Thyroid gland (tissue), 4 donors: ENCODE results near the gene PCDHA10. TPM values are rescaled to one million over a fixed set of nuclear protein-coding genes. Genes with fewer than 3 reads are reported as not detected.

Experiments
- DNase-seq, 2 donors: peaks; one replicate each; pipeline ENCODE4 v3.0.0-alpha.2; 2019
- H3K27ac ChIP-seq, 3 donors: fragments of 200-600 bp; sonication (generic); 1 replicate in 2 of 3; 2 replicates in 1 of 3; pipeline ENCODE4 v1.5.1; 2016 to 2019; ENCODE audit warnings: mild to moderate bottlenecking in 1 of 3, moderate library complexity in 1 of 3
- H3K27me3 ChIP-seq: fragments of 200-600 bp; sonication (generic); one replicate; pipeline ENCODE4 v1.5.1; 2019
- H3K36me3 ChIP-seq, 2 donors: fragments of 200-600 bp; sonication (generic); one replicate each; pipeline ENCODE4 v1.5.1; 2016 to 2019
- H3K4me1 ChIP-seq, 2 donors: fragments of 200-600 bp; sonication (generic); one replicate each; pipeline ENCODE4 v1.5.1; 2017 to 2019
- H3K4me3 ChIP-seq, 3 donors: fragments of 200-600 bp; sonication (generic); replicated peaks in 1 of 3; 1 replicate in 2 of 3; 2 replicates in 1 of 3; pipeline ENCODE4 v1.5.1; 2016; ENCODE audit warnings: mild to moderate bottlenecking in 1 of 3
- H3K9me3 ChIP-seq: fragments of 200-600 bp; sonication (generic); one replicate; pipeline ENCODE4 v1.5.1; 2017
- POLR2A ChIP-seq, 2 donors: fragments of 450-650 bp; IDR thresholded peaks; one replicate each; pipeline ENCODE4 v1.6.1; 2017; ENCODE audit warnings: antibody characterized with exemption in 2 of 2, mild to moderate bottlenecking in 2 of 2, moderate library complexity in 1 of 2
- WGBS, 2 donors: methylation state at CpG; one replicate each; pipeline ENCODE4 v1.1.5; 2017; 5-methylcytosine and 5-hydroxymethylcytosine counted together
- intact Hi-C: fragments of 100-400 bp; cut with DNase I; formaldehyde crosslinking; loops from one replicate; pipeline ENCODE4 v1.15.1; 2023
- total RNA-seq, 4 donors: library from RNA; depleted of rRNA; stranded (reverse); fragments of >200 nt; gene quantifications; one replicate each; pipeline ENCODE4 v1.2.3, GENCODE V29; 2016
- TF ChIP-seq, protein P1 (sequence below), 6 experiments: fragments of 200-600 bp in 3 of 6; fragments of 450-650 bp in 3 of 6; sonication (generic) in 3 of 6; IDR thresholded peaks; one replicate each; pipeline ENCODE4 v1.5.1; 2016 to 2019; ENCODE audit warnings: antibody characterized with exemption in 6 of 6, mild to moderate bottlenecking in 2 of 6, inconsistent platforms in 1 of 6, moderate library complexity in 1 of 6

The PCDHA10 gene
- total RNA-seq, 4 donors from 2014 or later, result 6.0 to 11.8 (median 9.2) TPM

GRCh38 chr5:140857177-140857986 lies 1.7 kb downstream of the PCDHA10 start:
- DNase-seq, result no peak
- no peaks in the 10 kb centered on the region for H3K9me3 ChIP-seq
- 49 to 51% methylated on average over 14 to 77 of the region's 94 CpGs for WGBS, 2 donors
- intact Hi-C loops, result no loop called here
- no peak overlapping the region for H3K27ac ChIP-seq
- no peaks in the 10 kb centered on the region for H3K27me3 ChIP-seq
- peaks cover 0 to 5% of the 10 kb centered on the region in 2 donors for H3K4me1 ChIP-seq
- TF ChIP-seq POLR2A (IDR thresholded peaks at IDR 0.05), result no peak
- TF ChIP-seq, protein P1, sequence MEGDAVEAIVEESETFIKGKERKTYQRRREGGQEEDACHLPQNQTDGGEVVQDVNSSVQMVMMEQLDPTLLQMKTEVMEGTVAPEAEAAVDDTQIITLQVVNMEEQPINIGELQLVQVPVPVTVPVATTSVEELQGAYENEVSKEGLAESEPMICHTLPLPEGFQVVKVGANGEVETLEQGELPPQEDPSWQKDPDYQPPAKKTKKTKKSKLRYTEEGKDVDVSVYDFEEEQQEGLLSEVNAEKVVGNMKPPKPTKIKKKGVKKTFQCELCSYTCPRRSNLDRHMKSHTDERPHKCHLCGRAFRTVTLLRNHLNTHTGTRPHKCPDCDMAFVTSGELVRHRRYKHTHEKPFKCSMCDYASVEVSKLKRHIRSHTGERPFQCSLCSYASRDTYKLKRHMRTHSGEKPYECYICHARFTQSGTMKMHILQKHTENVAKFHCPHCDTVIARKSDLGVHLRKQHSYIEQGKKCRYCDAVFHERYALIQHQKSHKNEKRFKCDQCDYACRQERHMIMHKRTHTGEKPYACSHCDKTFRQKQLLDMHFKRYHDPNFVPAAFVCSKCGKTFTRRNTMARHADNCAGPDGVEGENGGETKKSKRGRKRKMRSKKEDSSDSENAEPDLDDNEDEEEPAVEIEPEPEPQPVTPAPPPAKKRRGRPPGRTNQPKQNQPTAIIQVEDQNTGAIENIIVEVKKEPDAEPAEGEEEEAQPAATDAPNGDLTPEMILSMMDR (IDR thresholded peaks at IDR 0.05), result no peak
- no peaks in the 10 kb centered on the region for H3K36me3 ChIP-seq
- H3K4me3 ChIP-seq, result no peak overlapping the region

GRCh38 chr5:140857987-140858240 lies 2.2 kb downstream of the PCDHA10 start:
- 53 to 58% methylated on average over 8 to 9 of the region's 22 CpGs for WGBS, 2 donors
- no peaks in the 10 kb centered on the region for H3K9me3 ChIP-seq

DNA sequence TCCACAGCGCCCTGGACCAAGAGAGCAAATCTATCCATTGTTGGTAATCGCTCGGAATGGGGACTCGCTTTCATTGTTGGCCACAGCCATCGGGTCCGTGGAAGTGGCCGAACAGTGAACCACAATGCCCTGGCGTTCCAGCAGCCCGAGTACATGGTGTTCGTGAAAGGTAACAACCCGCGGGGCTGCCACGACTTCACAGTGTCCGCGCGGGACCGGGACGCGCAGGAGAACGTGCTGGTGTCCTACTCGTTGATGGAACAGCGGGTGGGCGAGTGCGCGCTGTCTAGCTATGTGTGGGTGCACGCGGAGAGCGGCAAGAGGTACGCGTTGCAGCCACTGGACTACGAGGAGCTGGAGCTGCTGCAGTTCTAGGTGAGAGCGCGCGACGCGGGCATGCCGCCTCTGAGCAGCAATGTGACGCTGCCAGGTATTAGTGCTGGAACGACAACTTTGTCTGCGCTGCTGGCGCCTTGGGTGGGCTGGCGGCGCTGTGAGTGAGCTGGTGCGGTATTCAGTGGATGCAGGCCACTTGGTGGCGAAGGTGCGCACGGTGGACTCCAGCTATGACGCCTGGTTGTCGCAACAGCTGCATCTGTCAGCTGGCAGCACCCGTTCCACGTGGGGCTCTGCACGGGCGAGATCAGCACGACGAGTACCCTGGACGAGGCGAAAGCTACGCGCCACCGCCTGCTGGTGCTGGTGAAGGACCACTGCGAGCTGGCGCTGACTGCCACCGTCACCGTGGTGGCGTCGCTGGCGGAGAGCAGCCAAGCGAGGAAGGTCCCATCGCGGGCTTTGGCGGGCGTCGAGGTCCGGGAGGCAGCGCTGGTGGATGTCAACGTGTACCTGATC lies 7.0 kb downstream of the PCDHA10 start:
- no peak overlapping the region for H3K27ac ChIP-seq
- no peak overlapping the region for H3K4me3 ChIP-seq
- no peaks in the 10 kb centered on the region for H3K36me3 ChIP-seq
- DNase-seq, result no peak
- no peak for TF ChIP-seq POLR2A (IDR thresholded peaks at IDR 0.05)
- TF ChIP-seq, protein P1 (IDR thresholded peaks at IDR 0.05), result no peak
- intact Hi-C loops, result no loop called here
- H3K27me3 ChIP-seq, result no peaks in the 10 kb centered on the region
- H3K4me1 ChIP-seq, result no peaks in the 10 kb centered on the region
- no peaks in the 10 kb centered on the region for H3K9me3 ChIP-seq
- WGBS, 2 donors, result 43 to 51% methylated on average over 44 to 69 of the region's 76 CpGs

More at GRCh38 chr5:140857987-140858240, 2.2 kb downstream of the PCDHA10 start:
- H3K36me3 ChIP-seq, result no peaks in the 10 kb centered on the region
- no peaks in the 10 kb centered on the region for H3K27me3 ChIP-seq
- DNase-seq, result no peak
- TF ChIP-seq POLR2A (IDR thresholded peaks at IDR 0.05), result no peak
- TF ChIP-seq, protein P1 (IDR thresholded peaks at IDR 0.05), result no peak
- peaks cover 0 to 5% of the 10 kb centered on the region in 2 donors for H3K4me1 ChIP-seq
- intact Hi-C loops, result no loop called here
- H3K4me3 ChIP-seq, result no peak overlapping the region
- no peak overlapping the region for H3K27ac ChIP-seq

DNA sequence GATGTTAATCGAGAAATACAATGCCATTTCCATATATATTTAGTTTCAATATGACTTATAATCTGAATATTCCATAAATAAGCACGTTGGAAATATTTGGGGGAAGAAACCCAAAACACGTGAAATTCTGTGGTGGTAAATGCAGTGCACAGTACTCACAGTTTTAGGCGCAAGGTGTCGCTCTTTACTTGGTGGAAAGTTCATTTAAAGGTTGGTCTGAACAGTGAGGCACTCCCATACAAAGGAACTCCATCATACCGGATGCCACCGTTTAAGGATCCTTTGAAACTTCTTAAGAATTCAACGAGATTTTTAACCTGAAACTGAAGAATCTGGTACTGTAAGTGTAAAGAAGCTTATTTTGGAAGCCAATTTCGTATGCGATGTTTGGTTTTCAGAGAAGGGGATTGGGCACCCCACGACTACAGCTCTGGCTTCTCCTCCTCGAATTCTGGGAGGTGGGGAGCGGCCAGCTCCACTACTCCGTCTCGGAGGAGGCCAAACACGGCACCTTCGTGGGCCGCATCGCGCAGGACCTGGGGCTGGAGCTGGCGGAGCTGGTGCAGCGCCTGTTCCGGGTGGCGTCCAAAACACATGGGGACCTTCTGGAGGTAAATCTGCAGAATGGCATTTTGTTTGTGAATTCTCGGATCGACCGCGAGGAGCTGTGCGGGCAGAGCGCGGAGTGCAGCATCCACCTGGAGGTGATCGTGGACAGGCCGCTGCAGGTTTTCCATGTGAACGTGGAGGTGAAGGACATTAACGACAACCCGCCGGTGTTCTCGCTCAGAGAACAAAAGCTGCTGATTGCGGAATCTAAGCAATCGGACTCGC lies 13.2 kb downstream of the PCDHA10 start, which contains the start of gene PCDHA11:
Gene PCDHA11 (plus strand): TSS at position 237 of the 834 bp plus-strand sequence. CDS start 147 bp downstream, at position 384.
- no peaks in the 10 kb centered on the region for H3K4me1 ChIP-seq
- H3K27me3 ChIP-seq, result no peaks in the 10 kb centered on the region
- TF ChIP-seq, protein P1 (IDR thresholded peaks at IDR 0.05), result peak in 5 of 6 experiments; percentile 9 to 44 (median 31)
- no peak for TF ChIP-seq POLR2A (IDR thresholded peaks at IDR 0.05)
- H3K27ac ChIP-seq, result no peak within 1 kb of the TSS
- WGBS, 2 donors, result 16 to 19% methylated on average over 40 to 41 of the region's 41 CpGs
- no peaks in the 10 kb centered on the region for H3K9me3 ChIP-seq
- intact Hi-C loops, result no loop called here
- peak within 1 kb of the TSS in 1 of 3 donors; percentile 5 for H3K4me3 ChIP-seq
- H3K36me3 ChIP-seq, result no peaks in the 10 kb centered on the region
- no peak for DNase-seq
